SU-DHL-6 (cell line): ENCODE results near the gene CATSPERZ.

ENCODE experiments used
- H2AFZ ChIP-seq: fragments of 200-600 bp; sonication (generic); 2 replicates; pipeline ENCODE4 v1.6.1; 2014; ENCODE audit warnings: low read depth, mild to moderate bottlenecking, moderate library complexity, mixed read lengths, antibody characterized with exemption, low read length; ENCODE audit not compliant: severe bottlenecking
- H3F3A ChIP-seq: fragments of 200-600 bp; shearing (Covaris generic); 2 replicates; pipeline ENCODE4 v1.6.0; 2016; ENCODE audit warnings: antibody characterized with exemption, mild to moderate bottlenecking; ENCODE audit not compliant: insufficient read depth
- H3K27ac ChIP-seq: fragments of 200-600 bp; sonication (generic); 2 replicates; pipeline ENCODE4 v1.5.1; 2016; ENCODE audit warnings: low read depth, mild to moderate bottlenecking, low read length, moderate library complexity, mixed read lengths
- H3K27me3 ChIP-seq: fragments of 200-600 bp; sonication (generic), shearing (Covaris generic); 2 replicates; pipeline ENCODE4 v1.6.0; 2014; ENCODE audit warnings: mild to moderate bottlenecking, low read length
- H3K36me3 ChIP-seq: fragments of 200-600 bp; sonication (generic); 2 replicates; pipeline ENCODE4 v1.6.1; 2014; ENCODE audit warnings: mild to moderate bottlenecking, low read length, mixed read lengths
- H3K4me2 ChIP-seq: fragments of 300-600, 200-600 bp; shearing (Covaris generic), sonication (generic); 2 replicates; pipeline ENCODE4 v1.6.0; 2014; ENCODE audit warnings: low read length, low read depth, mild to moderate bottlenecking; ENCODE audit not compliant: poor library complexity, severe bottlenecking
- H3K4me3 ChIP-seq: fragments of 200-600 bp; sonication (generic); 2 replicates; pipeline ENCODE4 v1.5.1; 2014; ENCODE audit warnings: antibody characterized with exemption, low read length, mild to moderate bottlenecking, mixed read lengths; ENCODE audit not compliant: insufficient read depth, poor library complexity, severe bottlenecking
- H3K79me2 ChIP-seq: fragments of 200-600 bp; sonication (generic); 2 replicates; pipeline ENCODE4 v1.6.1; 2014; ENCODE audit warnings: mild to moderate bottlenecking, low read length, moderate library complexity; ENCODE audit not compliant: insufficient read depth
- H3K9ac ChIP-seq: fragments of 200-600 bp; sonication (generic); 2 replicates; pipeline ENCODE4 v1.7.0; 2014; ENCODE audit warnings: mild to moderate bottlenecking, low read length
- H3K9me2 ChIP-seq: fragments of 200-600 bp; sonication (generic); replicated peaks from 2 replicates; pipeline ENCODE4 v1.6.1; 2014; ENCODE audit warnings: low read length; ENCODE audit not compliant: insufficient read depth
- H3K9me3 ChIP-seq: fragments of 200-600 bp; sonication (generic); 2 replicates; pipeline ENCODE4 v1.6.1; 2014; ENCODE audit warnings: low read length, mixed read lengths; ENCODE audit not compliant: insufficient read depth
- H4K20me1 ChIP-seq: fragments of 200-600 bp; sonication (generic); 2 replicates; pipeline ENCODE4 v1.6.1; 2014; ENCODE audit warnings: low read depth, mild to moderate bottlenecking, antibody characterized with exemption, low read length, moderate library complexity, mixed read lengths
- CTCF ChIP-seq: fragments of 200-600 bp; sonication (generic); IDR thresholded peaks from one replicate; pipeline ENCODE4 v1.5.1; 2017; ENCODE audit warnings: antibody characterized with exemption, mild to moderate bottlenecking, low read length, moderate library complexity; ENCODE audit not compliant: insufficient read depth, poor library complexity, severe bottlenecking
- EZH2phosphoT487 ChIP-seq: fragments of 200-600 bp; sonication (generic), shearing (Covaris generic); conservative IDR thresholded peaks from 2 replicates; pipeline ENCODE4 v1.6.1; 2018; ENCODE audit warnings: mild to moderate bottlenecking, antibody characterized with exemption, low read length, moderate library complexity, mixed read lengths

The CATSPERZ gene

GRCh38 chr11:64303109-64304031 is 3.2 kb downstream of the CATSPERZ start:
- no peaks in the 10 kb centered on the region for H4K20me1 ChIP-seq
- TF ChIP-seq EZH2phosphoT487 (no peak), CTCF (no peak)
- no peaks in the 10 kb centered on the region for H3K36me3 ChIP-seq
- H3K27me3 ChIP-seq: no peaks in the 10 kb centered on the region
- H3K9me2 ChIP-seq: no peaks in the 10 kb centered on the region
- H2AFZ ChIP-seq: no peak overlapping the region
- no peaks in the 10 kb centered on the region for H3K9me3 ChIP-seq
- H3F3A ChIP-seq: 0 out of 2 replicates have a peak, but pooled peaks cover 4% of the 10 kb centered on the region
- no peak overlapping the region for H3K4me3 ChIP-seq
- H3K27ac ChIP-seq: no peak overlapping the region
- H3K9ac ChIP-seq: peak overlapping the region; percentile 89
- H3K79me2 ChIP-seq: peaks cover 24% of the 10 kb centered on the region
- peak overlapping the region; percentile 74 for H3K4me2 ChIP-seq

GRCh38 chr11:64304032-64304315 is 3.8 kb downstream of the CATSPERZ start:
- no peaks in the 10 kb centered on the region for H3K36me3 ChIP-seq
- TF ChIP-seq EZH2phosphoT487 (no peak), CTCF (no peak)
- H3K27me3 ChIP-seq: no peaks in the 10 kb centered on the region
- H3K4me2 ChIP-seq: peak overlapping the region; percentile 74
- H3K9ac ChIP-seq: peak overlapping the region; percentile 89
- H3K27ac ChIP-seq: no peak overlapping the region
- H3F3A ChIP-seq: 0 out of 2 replicates have a peak, but pooled peaks cover 4% of the 10 kb centered on the region
- no peaks in the 10 kb centered on the region for H3K9me2 ChIP-seq
- no peak overlapping the region for H2AFZ ChIP-seq
- no peaks in the 10 kb centered on the region for H4K20me1 ChIP-seq
- H3K79me2 ChIP-seq: peaks cover 24% of the 10 kb centered on the region
- H3K9me3 ChIP-seq: no peaks in the 10 kb centered on the region
- peak overlapping the region; percentile 67 for H3K4me3 ChIP-seq

- Histone ChIP-seq H3K4me2 (peak overlapping the region; percentile 74), H3F3A (peaks cover 4% of the 10 kb centered on the region; the same call in 1 of the 2 replicates), H3K4me3 (peak overlapping the region; percentile 67), H3K79me2 (peaks cover 28% of the 10 kb centered on the region), H3K9me3 (no peaks in the 10 kb centered on the region), H3K27me3 (no peaks in the 10 kb centered on the region), H3K9ac (peak overlapping the region; percentile 89), H3K27ac (peak overlapping the region; percentile 95), H3K9me2 (no peaks in the 10 kb centered on the region), H4K20me1 (no peaks in the 10 kb centered on the region), H3K36me3 (no peaks in the 10 kb centered on the region), H2AFZ (peak overlapping the region; percentile 45)
- TF ChIP-seq EZH2phosphoT487: no peak
- TF ChIP-seq CTCF: peak; percentile 100
Measured at GRCh38 chr11:64304316-64305072, 4.3 kb downstream of the CATSPERZ start.
